GM06990 (cell line): ENCODE measurements around the gene OXA1L.
"Not testable (repeated sequence)": the region's sequence is repeated elsewhere in the genome, so short reads cannot be mapped to it uniquely, and the experiment has no call there.

Experiments used
- DNase-seq: peaks from one replicate; pipeline ENCODE4 v3.0.0-alpha.2; 2011; ENCODE audit not compliant: insufficient read length; ENCODE audit errors: extremely low read depth
- H3K27me3 ChIP-seq: replicated peaks from 2 replicates; pipeline ENCODE4 v1.6.0; 2011; ENCODE audit warnings: low read length; ENCODE audit not compliant: control insufficient read depth, insufficient read depth
- H3K36me3 ChIP-seq: 2 replicates; pipeline ENCODE4 v1.5.1; 2011; ENCODE audit warnings: low read length; ENCODE audit not compliant: control insufficient read depth, insufficient read depth
- H3K4me3 ChIP-seq: replicated peaks from 2 replicates; pipeline ENCODE4 v1.5.1; 2011; ENCODE audit warnings: low read depth, mild to moderate bottlenecking, control low read depth, low read length
- CTCF ChIP-seq: IDR thresholded peaks from 2 replicates; pipeline ENCODE4 v1.5.1; 2011; ENCODE audit warnings: low read length, control low read depth, mild to moderate bottlenecking, inconsistent platforms; ENCODE audit not compliant: insufficient read depth, poor library complexity, severe bottlenecking

OXA1L gene

GRCh38 chr14:22726012-22726411 lies 40.5 kb upstream of the OXA1L start:
- no peak for DNase-seq
- TF ChIP-seq CTCF: no peak

GRCh38 chr14:22732062-22732461 lies 34.4 kb upstream of the OXA1L start:
- H3K36me3 ChIP-seq, H3K4me3 ChIP-seq, H3K27me3 ChIP-seq, DNase-seq: not testable (repeated sequence)

More at GRCh38 chr14:22726012-22726411, 40.5 kb upstream of the OXA1L start:
- Histone ChIP-seq H3K27me3 (no peaks in the 10 kb centered on the region), H3K4me3 (no peak overlapping the region), H3K36me3 (no peaks in the 10 kb centered on the region)

GRCh38 chr14:22733829-22734228 lies 32.7 kb upstream of the OXA1L start:
- Histone ChIP-seq H3K4me3 (no peak overlapping the region), H3K27me3 (no peaks in the 10 kb centered on the region), H3K36me3 (no peaks in the 10 kb centered on the region)
- DNase-seq: no peak
- TF ChIP-seq CTCF: no peak

GRCh38 chr14:22735096-22735495 lies 31.4 kb upstream of the OXA1L start:
- Histone ChIP-seq H3K27me3 (no peaks in the 10 kb centered on the region), H3K36me3 (no peaks in the 10 kb centered on the region), H3K4me3 (no peak overlapping the region)
- DNase-seq: no peak
- no peak for TF ChIP-seq CTCF

- H3K27me3 ChIP-seq, H3K4me3 ChIP-seq, H3K36me3 ChIP-seq, DNase-seq: not testable (repeated sequence)
Observed at GRCh38 chr14:22736384-22736783, 30.1 kb upstream of the OXA1L start.

GRCh38 chr14:22737052-22737451 lies 29.4 kb upstream of the OXA1L start:
- no peaks in the 10 kb centered on the region for H3K36me3 ChIP-seq
- no peak for TF ChIP-seq CTCF
- no peaks in the 10 kb centered on the region for H3K27me3 ChIP-seq
- DNase-seq: peak; percentile 58
- H3K4me3 ChIP-seq: no peak overlapping the region

- no peak for TF ChIP-seq CTCF
- H3K27me3 ChIP-seq: no peaks in the 10 kb centered on the region
- no peak overlapping the region for H3K4me3 ChIP-seq
- H3K36me3 ChIP-seq: no peaks in the 10 kb centered on the region
- no peak for DNase-seq
Observed at GRCh38 chr14:22739423-22739822, 27.1 kb upstream of the OXA1L start.
